NCI-H69 (cell line): ENCODE data around the gene ZMIZ1.
A peak's percentile ranks its signal among the peaks of the same experiment; 100 is the strongest.

Experiments
- DNase-seq: peaks from one replicate; lab custom pipeline; 2025; lab: John Stamatoyannopoulos, UW

ZMIZ1 gene

GRCh38 chr10:79247373-79248137, 178.8 kb downstream of the ZMIZ1 start:
- no peak for DNase-seq

DNA sequence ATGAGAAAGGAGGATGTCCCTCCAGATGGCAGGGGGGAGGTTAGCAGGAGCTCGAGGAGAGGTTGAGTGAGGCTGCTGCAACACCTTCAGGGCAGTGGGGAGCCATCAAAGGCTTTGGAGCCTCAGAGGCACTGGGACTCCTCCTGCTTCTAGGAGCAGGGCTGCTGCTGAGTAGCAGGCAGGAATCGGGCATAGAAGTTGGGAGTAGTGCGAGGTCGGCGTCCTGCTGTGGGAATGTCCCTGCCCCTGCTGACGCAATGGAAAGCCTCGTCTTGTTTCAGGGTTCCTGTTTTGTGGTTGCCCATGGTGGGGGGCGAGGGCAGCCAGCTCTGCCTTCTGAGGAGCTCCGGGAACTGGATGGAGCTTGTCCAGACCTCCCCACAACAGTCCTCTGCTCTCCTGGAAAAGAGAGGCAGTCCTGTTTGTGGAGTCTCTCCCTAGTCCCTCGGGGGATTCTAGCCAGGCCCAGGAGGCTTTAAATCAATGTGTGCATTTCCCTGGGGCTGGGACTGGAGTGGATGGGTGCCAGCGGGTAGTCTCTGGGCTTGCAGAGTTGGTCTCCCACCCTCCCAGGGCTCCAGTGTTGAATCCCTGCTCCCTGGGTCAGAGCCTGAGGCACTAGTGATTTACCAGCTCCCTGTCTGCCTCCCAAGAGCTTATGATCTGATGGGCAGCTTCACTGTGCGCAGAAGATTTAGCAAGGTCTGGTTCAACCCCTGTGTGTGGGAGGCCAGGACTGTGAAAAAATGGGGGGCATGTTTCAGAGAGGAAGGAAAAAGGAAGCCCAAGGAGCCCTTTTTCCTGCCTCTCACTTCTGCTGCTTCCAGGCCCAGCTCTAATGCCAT, 179.8 kb downstream of the ZMIZ1 start:
- peak; percentile 41 for DNase-seq

DNA sequence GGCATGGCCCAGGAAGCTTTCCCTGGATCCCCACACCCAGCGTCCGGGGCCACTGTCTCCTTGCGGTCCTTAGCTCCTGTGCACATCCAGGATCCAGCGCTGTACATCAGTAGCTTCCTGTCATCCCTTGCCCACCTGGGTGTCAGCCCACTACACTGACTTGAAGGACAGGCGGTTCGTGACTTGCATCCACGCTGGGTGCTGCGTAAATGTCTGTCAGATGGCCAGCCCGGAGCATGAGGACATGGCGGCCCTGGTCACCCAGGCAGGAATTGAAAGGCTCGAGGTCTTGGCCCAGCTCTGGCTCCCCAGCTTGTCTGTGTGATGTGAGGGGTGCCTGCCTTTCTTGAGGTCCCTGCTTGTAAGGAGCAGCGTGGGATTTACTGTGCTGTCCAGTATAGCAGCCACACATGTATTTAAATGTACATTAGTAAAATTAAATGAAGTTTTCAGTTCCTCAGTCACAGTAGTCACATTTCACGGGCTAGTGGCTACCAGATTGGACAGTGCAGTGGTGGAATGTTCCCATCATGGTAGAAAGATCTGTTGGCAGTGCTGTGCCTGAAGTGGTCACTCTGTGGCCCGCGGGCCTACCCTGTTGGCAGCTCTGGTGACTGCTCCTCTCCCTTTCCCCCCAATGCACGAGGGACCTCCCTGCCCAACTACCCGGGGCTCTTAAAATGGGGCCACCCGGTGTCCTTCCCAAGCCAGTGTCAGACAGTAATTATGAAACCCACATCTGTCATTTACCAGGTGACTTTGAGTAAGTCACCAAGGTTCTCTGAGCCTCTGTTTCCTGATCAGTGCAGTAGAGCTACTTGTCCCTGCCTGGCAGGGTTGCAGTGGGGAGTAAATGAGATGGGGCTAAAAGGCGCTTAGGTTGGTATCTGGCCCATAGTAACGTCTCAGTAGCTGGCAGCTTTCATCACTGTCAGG, 180.7 kb downstream of the ZMIZ1 start:
- no peak for DNase-seq

- no peak for DNase-seq
Observed at GRCh38 chr10:79250259-79250658, 181.5 kb downstream of the ZMIZ1 start.

DNA sequence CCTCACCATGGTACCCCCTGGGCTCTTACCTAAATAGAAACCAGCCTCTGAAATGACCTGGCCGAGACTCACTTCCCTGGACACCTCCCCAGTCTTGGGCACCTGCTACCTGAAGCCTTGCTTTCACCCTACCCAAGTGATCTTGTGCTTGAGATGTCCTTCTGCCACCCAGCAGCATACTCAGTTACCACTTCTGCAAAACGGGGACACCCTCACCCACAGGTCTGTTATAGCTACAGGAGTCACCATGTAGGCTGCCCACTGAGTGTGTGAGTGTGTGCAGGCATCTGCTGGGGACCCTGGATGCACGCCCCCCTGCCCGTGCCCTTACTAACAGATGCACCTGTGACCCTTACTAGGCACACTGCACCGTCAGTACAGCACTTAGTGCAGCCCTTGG, 183.7 kb downstream of the ZMIZ1 start:
- no peak for DNase-seq

DNA sequence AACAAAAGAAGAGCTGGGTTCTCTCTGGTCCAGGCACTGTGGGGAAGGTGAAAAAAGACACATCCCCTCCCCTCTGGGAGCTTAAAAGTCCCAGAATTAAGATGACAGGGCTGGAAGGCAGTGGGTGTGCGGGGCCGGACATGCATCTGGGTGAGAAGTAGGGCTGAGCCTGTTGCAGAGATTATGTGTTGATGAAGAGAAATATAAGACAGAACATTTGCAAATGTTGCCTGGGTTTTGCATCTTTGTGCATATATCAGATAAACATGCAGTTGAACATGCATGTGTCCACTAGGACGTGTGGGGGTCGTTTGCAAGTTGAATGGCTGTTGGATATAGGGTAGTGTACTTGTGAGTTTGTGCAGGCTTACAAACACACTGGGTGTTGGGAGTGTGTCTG, 184.2 kb downstream of the ZMIZ1 start:
- no peak for DNase-seq

DNA sequence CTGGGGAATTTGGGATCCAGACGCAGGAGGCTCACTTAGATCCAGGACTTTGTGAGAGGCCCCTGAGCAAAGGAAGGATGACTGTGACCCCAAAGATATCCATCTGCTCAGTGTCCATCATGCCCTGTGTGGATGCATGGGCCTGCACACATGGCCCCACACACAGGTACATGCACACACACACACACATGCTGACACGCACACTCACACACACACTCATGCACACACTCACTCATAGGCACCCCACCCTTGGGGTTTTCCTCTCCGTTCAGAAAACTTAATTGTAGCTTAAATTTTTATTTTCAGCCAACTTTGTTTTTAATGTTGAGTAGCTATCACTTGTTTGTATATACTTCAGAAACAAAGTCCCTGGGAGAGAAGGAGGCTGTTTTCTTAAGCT, 184.9 kb downstream of the ZMIZ1 start:
- no peak for DNase-seq

GRCh38 chr10:79254333-79255006, 185.7 kb downstream of the ZMIZ1 start:
- peak; percentile 42 for DNase-seq

DNA sequence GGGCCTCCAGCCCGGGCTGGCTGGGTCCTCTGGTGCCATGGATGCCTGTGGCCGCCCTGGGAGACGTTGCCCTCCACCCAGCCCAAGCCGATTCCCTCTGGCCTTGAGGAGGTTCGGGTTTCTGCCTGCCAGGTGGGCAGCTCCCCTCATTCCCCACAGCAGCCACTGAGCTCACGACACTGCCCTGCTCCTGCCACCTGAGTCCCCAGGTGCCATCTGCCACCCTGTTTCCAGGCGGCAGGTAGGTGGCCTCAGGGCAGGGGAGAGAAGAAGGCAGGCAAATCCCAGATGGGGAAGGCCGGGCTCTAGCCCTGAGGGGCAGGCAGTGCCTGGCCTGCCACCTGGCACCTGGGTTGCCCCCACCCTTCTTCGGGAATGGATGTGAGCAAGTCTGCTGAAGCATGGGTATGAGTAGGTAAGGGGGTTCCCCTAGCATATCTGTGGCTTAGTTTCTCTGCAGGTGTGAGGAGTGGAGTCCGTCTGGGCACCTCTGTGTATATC, 186.3 kb downstream of the ZMIZ1 start:
- peak; percentile 92 for DNase-seq

DNA sequence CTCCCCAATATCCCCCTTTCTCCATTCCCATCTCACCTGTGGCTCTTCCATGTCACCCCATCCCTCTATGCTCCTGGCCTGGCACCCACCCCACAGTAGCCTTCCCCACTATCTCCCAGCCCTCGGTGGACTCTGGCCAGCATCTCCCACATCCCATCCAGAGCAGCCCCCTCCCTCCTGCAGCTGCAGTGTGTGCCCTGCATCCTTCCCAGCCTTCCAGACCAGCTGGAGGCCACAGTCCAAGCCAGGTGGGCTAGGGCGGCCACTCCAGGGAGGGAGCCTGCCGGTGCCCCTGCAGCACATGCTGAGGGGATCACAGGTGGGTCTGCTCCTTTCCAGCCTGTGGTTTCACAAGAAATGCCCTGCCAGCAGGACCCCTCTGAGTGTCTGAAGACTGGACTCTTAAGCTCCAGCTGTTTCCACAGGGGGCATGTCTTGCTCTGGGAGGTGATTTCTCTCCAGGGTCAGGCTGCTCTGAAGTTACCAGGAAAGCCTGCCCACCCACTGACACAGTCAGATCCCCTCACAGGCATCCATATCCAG, 187.6 kb downstream of the ZMIZ1 start:
- no peak for DNase-seq

DNA sequence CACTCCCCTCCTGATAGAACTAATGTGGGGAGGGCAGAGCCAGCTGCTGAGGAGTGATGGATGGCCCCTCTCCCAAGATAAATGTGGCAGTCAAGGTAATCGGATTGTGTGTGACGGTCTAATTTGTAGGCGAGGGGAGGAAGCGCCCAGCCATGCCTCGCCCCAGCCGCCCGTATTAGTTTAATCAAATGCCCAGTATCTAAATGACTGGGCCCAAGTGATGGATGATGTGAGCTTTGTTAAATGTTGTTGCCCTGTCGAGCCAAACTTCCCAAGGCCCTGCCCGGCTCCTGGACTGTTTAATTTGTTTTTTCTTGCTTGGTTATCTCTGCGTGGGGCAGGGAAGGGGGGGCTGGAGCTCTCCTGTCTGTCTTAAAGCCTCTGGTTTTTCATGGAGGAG, 190.1 kb downstream of the ZMIZ1 start:
- no peak for DNase-seq

DNA sequence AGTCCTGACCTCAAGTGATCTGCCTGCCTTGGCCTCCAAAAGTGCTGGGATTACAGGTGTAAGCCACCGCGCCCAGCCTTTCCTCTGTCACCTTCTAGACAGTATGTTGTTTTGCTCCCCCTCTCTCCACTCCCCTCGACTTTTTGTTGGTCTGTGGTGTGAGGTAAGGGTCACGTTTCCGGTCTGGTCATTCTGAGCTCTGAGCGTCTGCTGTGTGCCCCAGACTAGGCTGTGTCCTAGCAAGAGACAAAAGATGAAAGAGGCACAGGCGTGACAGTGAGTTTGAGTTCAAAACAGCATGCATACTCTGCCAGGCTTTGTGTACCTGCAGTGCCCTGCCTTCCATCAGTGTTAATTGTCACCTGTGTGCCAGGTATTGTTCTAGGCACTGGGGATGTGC, 191.1 kb downstream of the ZMIZ1 start:
- DNase-seq: peak; percentile 80

DNA sequence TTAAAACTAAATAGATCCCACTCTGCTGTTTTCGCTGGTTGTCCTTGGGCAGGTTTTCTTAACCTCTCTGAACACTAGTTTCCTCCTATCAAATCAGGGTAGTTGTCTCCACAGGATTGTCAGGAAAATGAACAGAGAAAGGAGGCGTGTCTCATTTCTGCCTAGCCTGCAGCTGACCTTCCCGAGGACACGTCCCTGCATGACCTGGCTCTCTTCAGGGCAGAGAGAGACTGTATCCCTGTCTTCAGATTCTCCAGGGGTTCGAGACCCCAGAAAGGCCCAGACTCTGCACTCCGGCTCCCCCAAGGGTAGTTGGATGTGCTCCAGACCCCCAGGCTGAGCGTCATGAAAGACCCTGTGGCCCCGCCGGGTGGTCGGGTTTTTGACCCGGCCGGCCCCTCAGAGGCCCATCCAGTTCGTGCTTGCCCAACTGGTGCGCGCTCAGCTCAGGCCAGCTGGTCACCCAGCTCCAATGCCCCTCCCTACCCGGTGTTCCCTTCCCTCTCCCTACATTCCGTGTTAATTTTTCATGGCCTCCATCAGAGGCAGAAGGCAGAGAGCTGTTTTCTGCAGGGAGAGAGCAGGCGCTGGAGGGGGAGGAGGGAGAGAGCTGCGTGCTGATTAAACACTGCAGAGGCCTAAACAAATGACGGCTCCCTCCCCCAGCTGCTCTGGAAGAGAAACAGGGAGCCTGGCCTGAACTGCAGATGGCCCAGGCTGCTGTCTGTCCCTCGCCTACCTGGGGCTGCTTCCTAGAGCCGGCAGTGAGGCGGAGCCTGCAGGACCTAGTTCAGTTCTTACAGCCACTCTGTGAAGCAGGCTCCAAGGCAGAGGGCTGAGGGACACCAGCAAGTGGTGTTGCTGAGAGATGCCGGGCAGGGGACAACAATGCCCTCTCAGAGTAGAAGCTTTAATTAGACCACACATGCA, 192.3 kb downstream of the ZMIZ1 start:
- DNase-seq: peak; percentile 90

- DNase-seq: no peak
Observed at GRCh38 chr10:79262131-79262530, 193.4 kb downstream of the ZMIZ1 start.

DNA sequence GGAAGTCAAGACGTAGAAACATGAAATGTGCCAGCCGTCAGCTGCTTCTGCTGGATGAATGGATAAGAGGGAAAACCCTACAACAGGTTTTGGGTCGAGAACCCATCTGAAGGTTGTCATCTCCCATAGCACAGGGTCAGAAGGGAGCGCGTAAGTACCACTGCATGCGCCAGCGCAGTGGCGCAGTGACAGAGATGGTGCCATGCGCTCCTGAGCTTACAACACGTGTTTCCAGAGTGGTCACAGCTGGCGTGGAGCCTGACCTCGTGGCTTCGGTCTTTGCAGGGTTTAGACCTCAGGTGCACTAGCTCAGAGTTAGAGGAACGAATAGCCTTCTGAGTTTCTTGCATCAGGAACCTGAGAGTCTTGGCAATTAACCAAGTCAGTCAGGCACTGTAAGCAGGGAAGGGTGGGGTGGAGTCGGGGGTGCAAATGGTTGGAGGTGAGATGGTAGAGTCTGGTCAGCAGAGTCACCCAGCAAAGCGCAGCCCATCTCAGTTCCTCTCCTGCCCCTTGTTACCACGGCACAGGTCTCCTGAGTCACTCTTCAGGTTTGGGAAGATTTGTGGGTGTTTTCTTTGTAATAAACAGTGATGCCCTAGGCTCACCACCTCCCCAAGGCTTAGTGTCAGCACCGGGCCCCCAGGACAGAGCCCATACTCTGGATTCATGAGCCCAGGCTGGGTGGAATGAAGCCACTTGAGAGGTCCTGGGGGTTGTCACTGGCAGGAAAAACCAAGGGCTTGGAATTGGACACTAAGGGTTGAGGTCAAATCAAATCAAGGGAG, 194.4 kb downstream of the ZMIZ1 start:
- DNase-seq: no peak

DNA sequence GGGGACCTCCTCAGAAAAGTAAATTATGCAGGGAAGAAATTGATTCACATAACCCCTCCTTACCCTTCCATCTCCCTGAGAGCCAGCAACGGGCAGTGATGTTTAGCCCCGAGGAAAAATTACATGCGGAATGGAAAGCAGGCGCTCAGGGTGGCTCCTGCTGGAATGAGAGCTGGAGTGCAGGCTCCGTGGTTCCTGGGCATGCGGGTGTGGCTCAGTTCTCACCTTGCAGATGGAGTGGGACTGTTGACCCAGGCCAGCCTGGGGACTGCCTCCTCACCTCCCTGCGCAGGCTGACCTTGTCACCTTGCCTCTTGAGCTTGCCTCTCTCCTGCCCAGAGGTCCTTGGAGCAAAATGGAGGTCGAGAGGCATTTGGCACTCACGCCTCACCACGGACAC, 195.2 kb downstream of the ZMIZ1 start:
- no peak for DNase-seq

GRCh38 chr10:79264942-79265341, 196.2 kb downstream of the ZMIZ1 start:
- no peak for DNase-seq

DNA sequence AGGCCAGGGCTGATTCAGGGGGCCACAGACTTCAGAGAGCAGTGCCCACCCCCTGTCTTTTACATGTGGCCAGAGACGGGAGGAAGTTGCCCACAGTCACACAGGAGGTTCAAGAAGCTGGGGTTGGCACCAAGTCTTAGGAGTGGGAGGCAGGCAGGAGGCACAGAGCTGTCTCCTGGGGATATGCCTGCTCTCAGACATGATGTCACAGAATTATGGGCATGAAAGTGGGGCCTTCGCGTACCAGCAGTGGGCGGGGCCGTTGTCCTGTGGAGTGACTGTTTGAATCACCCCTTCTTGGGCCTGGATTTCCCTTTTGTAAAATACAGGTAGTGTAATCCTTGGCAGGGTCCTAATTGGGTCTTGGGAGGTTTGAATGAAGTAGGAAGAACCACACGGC, 197.3 kb downstream of the ZMIZ1 start:
- no peak for DNase-seq
